ENCODE results near the gene NME3. TPM values are rescaled to one million over a fixed set of nuclear protein-coding genes. Genes with fewer than 3 reads are reported as not detected.

Gene NME3
- total and polyA plus RNA-seq, 2 of the 13 experiments (the other 11 are each of a cell fraction or from before 2014, with no cell fraction given): 10.4 to 15.9 TPM

- TF ChIP-seq PRDM15 (CRISPR knock-in tag; IDR thresholded peaks at IDR 0.05): 0 out of 2 replicates have a peak, but pooled peaks have one; percentile 26
- TF ChIP-seq BRCA1 (CRISPR knock-in tag; IDR thresholded peaks at IDR 0.05): no peak; the same call in 1 of the 2 replicates
- no peak for TF ChIP-seq ZNF350 (CRISPR knock-in tag; IDR thresholded peaks at IDR 0.05; ENCODE audit: borderline replicate concordance, low read depth)
- TF ChIP-seq CENPX (CRISPR knock-in tag; IDR thresholded peaks at IDR 0.05): no peak
- no peak for TF ChIP-seq SNAPC4 (CRISPR knock-in tag; IDR thresholded peaks at IDR 0.05)
- no peak; the same call in 1 of the 2 replicates for TF ChIP-seq MEIS1 (CRISPR knock-in tag; IDR thresholded peaks at IDR 0.05; ENCODE audit: borderline replicate concordance)
- TF ChIP-seq CEBPG (CRISPR knock-in tag; IDR thresholded peaks at IDR 0.05): no peak
- TF ChIP-seq TAF15 (IDR thresholded peaks at IDR 0.05; ENCODE audit: low read depth, low read length, poor library complexity, severe bottlenecking): peak; percentile 35
- TF ChIP-seq, protein P1, sequence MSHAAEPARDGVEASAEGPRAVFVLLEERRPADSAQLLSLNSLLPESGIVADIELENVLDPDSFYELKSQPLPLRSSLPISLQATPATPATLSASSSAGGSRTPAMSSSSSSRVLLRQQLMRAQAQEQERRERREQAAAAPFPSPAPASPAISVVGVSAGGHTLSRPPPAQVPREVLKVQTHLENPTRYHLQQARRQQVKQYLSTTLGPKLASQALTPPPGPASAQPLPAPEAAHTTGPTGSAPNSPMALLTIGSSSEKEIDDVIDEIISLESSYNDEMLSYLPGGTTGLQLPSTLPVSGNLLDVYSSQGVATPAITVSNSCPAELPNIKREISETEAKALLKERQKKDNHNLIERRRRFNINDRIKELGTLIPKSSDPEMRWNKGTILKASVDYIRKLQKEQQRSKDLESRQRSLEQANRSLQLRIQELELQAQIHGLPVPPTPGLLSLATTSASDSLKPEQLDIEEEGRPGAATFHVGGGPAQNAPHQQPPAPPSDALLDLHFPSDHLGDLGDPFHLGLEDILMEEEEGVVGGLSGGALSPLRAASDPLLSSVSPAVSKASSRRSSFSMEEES (CRISPR knock-in tag; IDR thresholded peaks at IDR 0.05): no peak
- TF ChIP-seq ZFY (CRISPR knock-in tag; IDR thresholded peaks at IDR 0.05): peak; percentile 94
- peak in 1 of 2 experiments; percentile 21; a peak in 1 of 4 replicates for TF ChIP-seq EP300 (IDR thresholded peaks at IDR 0.05; ENCODE audit: low read depth in 2 of 2, low read length in 2 of 2)
- TF ChIP-seq EP300 (CRISPR knock-in tag; IDR thresholded peaks at IDR 0.05; ENCODE audit: borderline replicate concordance): no peak
- no peak for TF ChIP-seq ZNF577 (CRISPR knock-in tag; IDR thresholded peaks at IDR 0.05; ENCODE audit: borderline replicate concordance, low read depth)
- TF ChIP-seq SP1 (IDR thresholded peaks at IDR 0.05): no peak
- peak; percentile 80 for TF ChIP-seq SP1 (CRISPR knock-in tag; IDR thresholded peaks at IDR 0.05)
- TF ChIP-seq, protein P2, sequence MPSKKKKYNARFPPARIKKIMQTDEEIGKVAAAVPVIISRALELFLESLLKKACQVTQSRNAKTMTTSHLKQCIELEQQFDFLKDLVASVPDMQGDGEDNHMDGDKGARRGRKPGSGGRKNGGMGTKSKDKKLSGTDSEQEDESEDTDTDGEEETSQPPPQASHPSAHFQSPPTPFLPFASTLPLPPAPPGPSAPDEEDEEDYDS (CRISPR knock-in tag; IDR thresholded peaks at IDR 0.05): peak; percentile 29
- TF ChIP-seq NR2F1 (CRISPR knock-in tag; IDR thresholded peaks at IDR 0.05): peak in 1 of 2 experiments; percentile 11; a peak in 1 of 4 replicates
- TF ChIP-seq ZNF616 (CRISPR knock-in tag; IDR thresholded peaks at IDR 0.05; ENCODE audit: low read depth): peak; percentile 86; the same call in 1 of the 2 replicates
- no peak for TF ChIP-seq ZNF138 (CRISPR knock-in tag; IDR thresholded peaks at IDR 0.05; ENCODE audit: low read depth)
Measured at GRCh38 chr16:1772908-1773702, 1.8 kb upstream of the NME3 start, which contains the start of gene MRPS34 (continued).

Measured in HepG2 (cell line).